ENCODE results near the gene MRGPRE.

The MRGPRE gene

GRCh38 chr11:3190600-3190999 lies 41.6 kb downstream of the MRGPRE start:
- no peak overlapping the region for H3K4me3 ChIP-seq (ENCODE audit: low read length)
- DNase-seq (ENCODE audit: low read depth) = no peak
- no peak for TF ChIP-seq CTCF (IDR thresholded peaks at IDR 0.05; ENCODE audit: insufficient read depth, low read depth, low read length, missing control alignments)

GRCh38 chr11:3189886-3190583 lies 42.2 kb downstream of the MRGPRE start:
- no peak for DNase-seq (ENCODE audit: low read depth)
- H3K4me3 ChIP-seq (ENCODE audit: low read length) = no peak overlapping the region
- no peak for TF ChIP-seq CTCF (IDR thresholded peaks at IDR 0.05; ENCODE audit: insufficient read depth, low read depth, low read length, missing control alignments)

GRCh38 chr11:3189196-3189843 lies 42.9 kb downstream of the MRGPRE start:
- DNase-seq (ENCODE audit: low read depth) = no peak
- no peak overlapping the region for H3K4me3 ChIP-seq (ENCODE audit: low read length)
- no peak for TF ChIP-seq CTCF (IDR thresholded peaks at IDR 0.05; ENCODE audit: insufficient read depth, low read depth, low read length, missing control alignments)

- no peak for DNase-seq (ENCODE audit: low read depth)
- no peak for TF ChIP-seq CTCF (IDR thresholded peaks at IDR 0.05; ENCODE audit: insufficient read depth, low read depth, low read length, missing control alignments)
- no peak overlapping the region for H3K4me3 ChIP-seq (ENCODE audit: low read length)
These were observed 43.6 kb downstream of the MRGPRE start for GRCh38 chr11:3188496-3189195.

- DNase-seq (ENCODE audit: low read depth) = no peak
- no peak for TF ChIP-seq CTCF (IDR thresholded peaks at IDR 0.05; ENCODE audit: insufficient read depth, low read depth, low read length, missing control alignments)
- no peak overlapping the region for H3K4me3 ChIP-seq (ENCODE audit: low read length)
These were observed 45.9 kb downstream of the MRGPRE start for GRCh38 chr11:3186166-3186953.

- H3K4me3 ChIP-seq (ENCODE audit: low read length) = no peak overlapping the region
- no peak for TF ChIP-seq CTCF (IDR thresholded peaks at IDR 0.05; ENCODE audit: insufficient read depth, low read depth, low read length, missing control alignments)
- DNase-seq (ENCODE audit: low read depth) = peak; percentile 54
These were observed 47.4 kb downstream of the MRGPRE start for GRCh38 chr11:3184732-3185347.

All from epithelial cell of esophagus (primary cell).